Naive thymus-derived CD4-positive, alpha-beta T cell (primary cell): ENCODE results near the gene BAG2. TPM values are rescaled to one million over a fixed set of nuclear protein-coding genes. Genes with fewer than 3 reads are reported as not detected.

Experiments
- ATAC-seq: fragments of 150-1000 bp; cut with Tn5 transposase; 2 replicates; pipeline ENCODE4 v1.10.0; 2021; ENCODE audit warnings: mild to moderate bottlenecking, moderate library complexity
- CTCF ChIA-PET: fragments of 350-600 bp; sonication (Branson Sonifier 250); formaldehyde crosslinking; loops from one replicate; lab custom pipeline; 2021; ENCODE audit warnings: antibody characterized with exemption; lab: Charles Lee
- POLR2A ChIA-PET: fragments of 350-600 bp; sonication (Branson Sonifier 250); formaldehyde crosslinking; loops from one replicate; lab custom pipeline; 2021; ENCODE audit warnings: antibody characterized with exemption, inconsistent platforms; lab: Charles Lee
- DNase-seq, 9 donors: peaks; one replicate each; pipeline versions ENCODE4 v3.0.0 to v3.0.0-alpha.2; 2020 to 2022; ENCODE audit warnings: mixed read lengths in 1 of 9
- H3K27ac ChIP-seq: one replicate; pipeline ENCODE4 v1.7.0; 2013; ENCODE audit warnings: mild to moderate bottlenecking, low read depth, low read length, moderate library complexity
- H3K27me3 ChIP-seq, 2 donors: one replicate each; pipeline ENCODE4 v1.7.0; 2013; ENCODE audit warnings: low read length in 2 of 2, mild to moderate bottlenecking in 2 of 2, moderate library complexity in 2 of 2; ENCODE audit not compliant: control insufficient read depth in 2 of 2, insufficient read depth in 2 of 2
- H3K36me3 ChIP-seq, 3 experiments: 1 replicate in 2 of 3; 2 replicates in 1 of 3; pipeline ENCODE4 v1.7.0; 2013; ENCODE audit warnings: low read length in 3 of 3, mild to moderate bottlenecking in 3 of 3, moderate library complexity in 1 of 3; ENCODE audit not compliant: insufficient read depth in 3 of 3, control insufficient read depth in 2 of 3
- H3K4me1 ChIP-seq, 2 donors: one replicate each; pipeline ENCODE4 v1.7.0; 2013; ENCODE audit warnings: low read length in 2 of 2, mild to moderate bottlenecking in 2 of 2, moderate library complexity in 1 of 2; ENCODE audit not compliant: control insufficient read depth in 2 of 2, insufficient read depth in 2 of 2
- H3K4me3 ChIP-seq: 2 replicates; pipeline ENCODE4 v1.7.0; 2013; ENCODE audit warnings: mild to moderate bottlenecking, low read length
- H3K9me3 ChIP-seq, 3 experiments: 1 replicate in 2 of 3; 2 replicates in 1 of 3; pipeline ENCODE4 v1.7.0; 2013; ENCODE audit warnings: low read length in 3 of 3; ENCODE audit not compliant: control insufficient read depth in 2 of 3
- H3K27ac Mint-ChIP-seq, 9 donors: one replicate each; pipeline ENCODE4 v1.8.0; 2020 to 2022; ENCODE audit warnings: mixed read lengths in 9 of 9, mild to moderate bottlenecking in 8 of 9, moderate library complexity in 5 of 9, inconsistent platforms in 2 of 9
- H3K27me3 Mint-ChIP-seq, 5 donors: one replicate each; pipeline ENCODE4 v1.8.0; 2021 to 2022; ENCODE audit warnings: mixed read lengths in 5 of 5, mild to moderate bottlenecking in 1 of 5
- H3K36me3 Mint-ChIP-seq, 5 donors: one replicate each; pipeline ENCODE4 v1.8.0; 2020 to 2022; ENCODE audit warnings: mixed read lengths in 5 of 5, mild to moderate bottlenecking in 3 of 5, inconsistent platforms in 1 of 5
- H3K4me1 Mint-ChIP-seq, 7 donors: one replicate each; pipeline ENCODE4 v1.8.0; 2020 to 2022; ENCODE audit warnings: mixed read lengths in 7 of 7, mild to moderate bottlenecking in 3 of 7, inconsistent platforms in 1 of 7
- H3K4me3 Mint-ChIP-seq, 10 donors: one replicate each; pipeline ENCODE4 v1.8.0; 2020 to 2022; ENCODE audit warnings: mild to moderate bottlenecking in 10 of 10, mixed read lengths in 10 of 10, moderate library complexity in 6 of 10, inconsistent platforms in 2 of 10
- H3K9me3 Mint-ChIP-seq, 11 donors: one replicate each; pipeline ENCODE4 v1.8.0; 2020 to 2022; ENCODE audit warnings: mixed read lengths in 11 of 11, mild to moderate bottlenecking in 4 of 11, inconsistent platforms in 1 of 11, moderate library complexity in 1 of 11
- intact Hi-C, 2 donors: fragments of 100-400 bp; cut with micrococcal nuclease; formaldehyde crosslinking; loops; one replicate each; pipeline ENCODE4 v1.15.1; 2023
- polyA plus RNA-seq, 2 donors: library from polyadenylated mRNA; unstranded; fragments of 300-500 nt; fragmentation: Illumina TruSeq; gene quantifications; one replicate each; pipeline ENCODE4 v1.2.3, GENCODE V29; 2021
- total RNA-seq, 6 experiments: library from RNA in 5 of 6; stranded (reverse) in 5 of 6; gene quantifications; 1 replicate in 5 of 6; 2 replicates in 1 of 6; pipeline ENCODE4 v1.2.3 and lab custom pipeline; 2021 to 2026

BAG2 gene
- total and polyA plus RNA-seq, 7 experiments from 2014 or later = 3.7 to 8.1 (median 5.0) TPM

DNA sequence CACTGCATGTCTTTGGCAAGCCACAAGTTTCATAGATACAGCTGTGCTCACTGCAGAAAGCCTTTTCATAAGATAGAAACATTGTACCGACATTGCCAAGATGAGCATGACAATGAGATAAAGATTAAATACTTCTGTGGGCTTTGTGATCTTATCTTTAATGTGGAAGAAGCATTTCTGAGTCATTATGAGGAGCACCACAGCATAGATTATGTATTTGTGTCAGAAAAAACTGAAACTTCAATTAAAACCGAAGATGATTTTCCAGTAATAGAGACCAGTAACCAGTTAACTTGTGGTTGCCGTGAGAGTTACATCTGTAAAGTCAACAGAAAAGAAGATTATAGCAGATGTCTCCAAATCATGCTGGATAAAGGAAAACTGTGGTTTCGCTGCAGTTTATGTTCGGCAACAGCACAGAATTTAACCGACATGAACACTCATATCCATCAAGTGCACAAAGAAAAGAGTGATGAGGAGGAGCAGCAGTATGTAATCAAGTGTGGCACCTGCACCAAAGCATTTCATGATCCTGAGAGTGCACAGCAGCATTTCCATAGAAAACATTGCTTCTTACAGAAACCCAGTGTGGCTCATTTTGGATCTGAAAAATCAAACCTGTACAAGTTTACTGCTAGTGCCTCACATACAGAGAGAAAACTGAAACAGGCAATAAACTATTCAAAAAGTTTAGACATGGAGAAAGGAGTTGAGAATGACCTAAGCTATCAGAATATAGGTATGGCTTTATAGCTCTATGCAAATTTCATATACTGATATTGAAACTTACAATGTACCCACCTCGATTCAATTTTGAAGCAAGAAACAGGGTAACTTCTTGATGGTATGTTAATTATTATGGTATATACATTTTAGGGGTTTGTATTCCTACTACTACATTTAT, 23.9 kb upstream of the BAG2 start:
- peak overlapping the region in 2 of 10 donors; percentile 12 to 59 for H3K4me3 Mint-ChIP-seq

GRCh38 chr6:57158658-57159057, 13.5 kb upstream of the BAG2 start:
- no peaks in the 10 kb centered on the region for H3K4me1 ChIP-seq
- peaks cover 0 to 8% (median 3%) of the 10 kb centered on the region in 3 experiments for H3K36me3 ChIP-seq
- H3K4me3 ChIP-seq = no peak overlapping the region
- H3K27ac ChIP-seq = no peak overlapping the region
- no peaks in the 10 kb centered on the region for H3K9me3 ChIP-seq
- CTCF ChIA-PET = no interaction called here
- DNase-seq = no peak
- POLR2A ChIA-PET = no interaction called here
- no peaks in the 10 kb centered on the region for H3K27me3 ChIP-seq
- H3K27me3 Mint-ChIP-seq = no peaks in the 10 kb centered on the region
- ATAC-seq = no peak
- H3K36me3 Mint-ChIP-seq = peaks cover 7 to 42% (median 27%) of the 10 kb centered on the region in 5 donors
- intact Hi-C loops = no loop called here
- H3K9me3 Mint-ChIP-seq = peaks cover 0 to 1% (median 0%) of the 10 kb centered on the region in 11 donors
- peaks cover 0 to 3% (median 0%) of the 10 kb centered on the region in 7 donors for H3K4me1 Mint-ChIP-seq
- no peak overlapping the region for H3K4me3 Mint-ChIP-seq
- H3K27ac Mint-ChIP-seq = no peak overlapping the region

More for the DNA sequence above, 23.9 kb upstream of the BAG2 start:
- no peaks in the 10 kb centered on the region for H3K27me3 ChIP-seq
- intact Hi-C loops = no loop called here
- H3K4me3 ChIP-seq = no peak overlapping the region
- Mint-ChIP-seq H3K9me3 (peaks cover 0 to 2% (median 0%) of the 10 kb centered on the region in 11 donors), H3K27me3 (no peaks in the 10 kb centered on the region), H3K36me3 (peaks cover 12 to 70% (median 46%) of the 10 kb centered on the region in 5 donors), H3K4me1 (peaks cover 8 to 23% (median 13%) of the 10 kb centered on the region in 7 donors), H3K27ac (peak overlapping the region in 3 of 9 donors; percentile 55 to 79 (median 61))
- H3K9me3 ChIP-seq = no peaks in the 10 kb centered on the region
- CTCF ChIA-PET = no interaction called here
- peaks cover 0 to 30% (median 7%) of the 10 kb centered on the region in 3 experiments for H3K36me3 ChIP-seq
- no peak for DNase-seq
- ATAC-seq = no peak
- no peaks in the 10 kb centered on the region for H3K4me1 ChIP-seq
- no peak overlapping the region for H3K27ac ChIP-seq
- POLR2A ChIA-PET = no interaction called here

DNA sequence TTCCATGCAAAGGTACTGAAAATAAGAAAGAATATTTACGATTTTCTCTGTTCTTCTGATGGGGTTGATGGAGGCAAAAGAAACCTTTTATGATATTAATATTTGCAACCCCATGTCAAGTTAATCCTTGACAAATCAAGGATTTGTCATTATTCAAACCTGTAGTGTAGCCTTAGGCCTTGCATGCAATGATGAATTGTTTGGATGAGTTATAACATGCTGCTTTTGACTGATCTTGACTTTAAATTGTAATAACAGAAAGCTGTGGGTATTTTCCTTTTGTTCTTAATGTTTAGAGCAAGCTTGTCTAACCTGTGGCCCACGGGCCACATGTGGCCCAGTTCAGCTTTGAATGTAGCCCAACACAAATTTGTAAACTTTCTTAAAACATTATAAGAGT, 13.0 kb upstream of the BAG2 start:
- H3K36me3 Mint-ChIP-seq = peaks cover 7 to 44% (median 28%) of the 10 kb centered on the region in 5 donors
- Histone ChIP-seq H3K4me3 (no peak overlapping the region), H3K9me3 (no peaks in the 10 kb centered on the region), H3K4me1 (no peaks in the 10 kb centered on the region), H3K36me3 (peaks cover 0 to 7% (median 0%) of the 10 kb centered on the region in 3 experiments), H3K27ac (no peak overlapping the region), H3K27me3 (no peaks in the 10 kb centered on the region)
- H3K4me3 Mint-ChIP-seq = no peak overlapping the region
- intact Hi-C loops = no loop called here
- H3K27ac Mint-ChIP-seq = no peak overlapping the region
- ATAC-seq (no peak), DNase-seq (no peak)
- POLR2A ChIA-PET = no interaction called here
- no peaks in the 10 kb centered on the region for H3K27me3 Mint-ChIP-seq
- H3K4me1 Mint-ChIP-seq = peaks cover 0 to 3% (median 0%) of the 10 kb centered on the region in 7 donors
- peaks cover 0 to 1% (median 0%) of the 10 kb centered on the region in 11 donors for H3K9me3 Mint-ChIP-seq
- CTCF ChIA-PET = no interaction called here

DNA sequence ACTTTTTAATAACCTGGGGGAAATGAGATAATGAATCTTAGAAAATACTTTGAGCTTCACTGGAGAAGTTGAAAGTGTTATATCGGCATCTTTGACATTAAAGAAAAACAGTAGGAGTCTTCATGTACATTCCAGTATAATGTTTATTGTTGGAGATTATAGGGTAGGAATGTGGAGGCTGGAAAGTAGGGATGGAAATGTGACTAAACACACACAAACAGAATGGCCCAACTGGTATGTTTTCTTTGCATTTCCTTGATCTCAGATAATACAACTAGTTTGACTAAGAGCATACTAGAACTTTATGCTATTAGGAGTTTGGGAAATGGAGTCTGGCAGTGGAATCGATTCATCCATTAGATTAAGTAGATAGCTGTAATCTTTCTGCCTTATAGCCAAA, 10.1 kb upstream of the BAG2 start:
- H3K9me3 ChIP-seq = no peaks in the 10 kb centered on the region
- no peaks in the 10 kb centered on the region for H3K27me3 Mint-ChIP-seq
- H3K27ac Mint-ChIP-seq = no peak overlapping the region
- no peak overlapping the region for H3K4me3 ChIP-seq
- peaks cover 20 to 53% (median 46%) of the 10 kb centered on the region in 5 donors for H3K36me3 Mint-ChIP-seq
- ChIA-PET POLR2A (interaction anchor here (1.9 kb wide), 1 partner anchor 10 kb away, joined by 7 read pairs; the partner anchor contains the start of gene BAG2), CTCF (no interaction called here)
- no peak for DNase-seq
- peaks cover 0 to 15% (median 6%) of the 10 kb centered on the region in 3 experiments for H3K36me3 ChIP-seq
- ATAC-seq = no peak
- intact Hi-C loops = no loop called here
- peaks cover 0 to 17% (median 6%) of the 10 kb centered on the region in 11 donors for H3K9me3 Mint-ChIP-seq
- H3K27me3 ChIP-seq = no peaks in the 10 kb centered on the region
- H3K27ac ChIP-seq = no peak overlapping the region
- H3K4me1 Mint-ChIP-seq = peaks cover 0 to 3% (median 0%) of the 10 kb centered on the region in 7 donors
- no peak overlapping the region for H3K4me3 Mint-ChIP-seq
- no peaks in the 10 kb centered on the region for H3K4me1 ChIP-seq

- Mint-ChIP-seq H3K27me3 (no peaks in the 10 kb centered on the region), H3K9me3 (peaks cover 0 to 17% (median 6%) of the 10 kb centered on the region in 11 donors), H3K4me1 (peaks cover 0 to 3% (median 0%) of the 10 kb centered on the region in 7 donors), H3K36me3 (peaks cover 20 to 57% (median 46%) of the 10 kb centered on the region in 5 donors), H3K27ac (no peak overlapping the region), H3K4me3 (no peak overlapping the region)
- ATAC-seq (no peak), DNase-seq (no peak)
- ChIA-PET POLR2A (interaction anchor here (1.9 kb wide), 1 partner anchor 9 kb away, joined by 7 read pairs; the partner anchor contains the start of gene BAG2), CTCF (no interaction called here)
- Histone ChIP-seq H3K4me3 (no peak overlapping the region), H3K27ac (no peak overlapping the region), H3K36me3 (peaks cover 0 to 16% (median 6%) of the 10 kb centered on the region in 3 experiments), H3K27me3 (no peaks in the 10 kb centered on the region), H3K9me3 (no peaks in the 10 kb centered on the region), H3K4me1 (no peaks in the 10 kb centered on the region)
- intact Hi-C loops = no loop called here
These were observed 9.6 kb upstream of the BAG2 start for GRCh38 chr6:57162516-57162915.

DNA sequence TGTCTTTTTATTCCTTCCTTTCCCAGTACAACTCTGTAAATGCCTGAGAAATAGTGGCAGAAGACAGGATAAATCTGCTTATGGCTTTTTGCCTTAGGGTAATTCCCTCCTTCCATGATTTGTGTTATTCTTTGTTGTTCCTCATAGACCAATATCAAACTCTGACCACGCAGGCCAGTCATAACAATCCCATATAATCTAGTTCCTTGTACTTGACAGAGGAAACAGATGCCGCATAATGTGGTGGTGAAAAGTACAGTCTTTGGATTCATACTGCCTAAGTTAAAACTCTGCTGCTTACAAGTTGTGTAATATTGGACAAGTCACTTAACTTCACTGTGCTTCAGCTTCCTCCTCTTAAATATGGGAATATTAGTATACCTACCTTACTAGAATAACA, 8.2 kb upstream of the BAG2 start:
- intact Hi-C loops = no loop called here
- no peak overlapping the region for H3K4me3 Mint-ChIP-seq
- Histone ChIP-seq H3K27me3 (no peaks in the 10 kb centered on the region), H3K4me3 (no peak overlapping the region), H3K27ac (no peak overlapping the region), H3K4me1 (no peaks in the 10 kb centered on the region), H3K9me3 (no peaks in the 10 kb centered on the region), H3K36me3 (peaks cover 0 to 16% (median 6%) of the 10 kb centered on the region in 3 experiments)
- DNase-seq (no peak), ATAC-seq (no peak)
- H3K36me3 Mint-ChIP-seq = peaks cover 20 to 52% (median 41%) of the 10 kb centered on the region in 5 donors
- peaks cover 0 to 17% (median 6%) of the 10 kb centered on the region in 11 donors for H3K9me3 Mint-ChIP-seq
- ChIA-PET CTCF (no interaction called here), POLR2A (no interaction called here)
- no peaks in the 10 kb centered on the region for H3K4me1 Mint-ChIP-seq
- no peak overlapping the region for H3K27ac Mint-ChIP-seq
- no peaks in the 10 kb centered on the region for H3K27me3 Mint-ChIP-seq
